HepG2 (cell line): ENCODE results near the gene ITGAV. TPM values are rescaled to one million over a fixed set of nuclear protein-coding genes. Genes with fewer than 3 reads are reported as not detected.

ENCODE experiments used
- CENPT ChIP-seq: sonication (generic); formaldehyde crosslinking; IDR thresholded peaks from 2 replicates; pipeline ENCODE4 v1.8.0; 2022; ENCODE audit warnings: low read depth, mild to moderate bottlenecking, moderate library complexity, missing genetic modification reagents
- CHD4 ChIP-seq: fragments of 200-600 bp; sonication (generic); IDR thresholded peaks from 2 replicates; pipeline ENCODE4 v1.7.0; 2017; ENCODE audit warnings: mild to moderate bottlenecking, low read length, borderline replicate concordance
- EEA1 ChIP-seq: sonication (generic); formaldehyde crosslinking; IDR thresholded peaks from 2 replicates; pipeline ENCODE4 v1.5.1; 2020; ENCODE audit warnings: mild to moderate bottlenecking, missing genetic modification reagents, borderline replicate concordance
- FOSL1 ChIP-seq: sonication (generic); formaldehyde crosslinking; IDR thresholded peaks from 2 replicates; pipeline ENCODE4 v1.9.0; 2021; ENCODE audit warnings: missing genetic modification reagents, borderline replicate concordance
- GABPA ChIP-seq, 2 experiments: IDR thresholded peaks; 2 replicates each; pipeline ENCODE4 v1.6.1; 2011 to 2016; ENCODE audit warnings: low read depth in 2 of 2, low read length in 1 of 2, missing biosample characterization in 1 of 2, missing genetic modification characterization in 1 of 2
- HDAC6 ChIP-seq: fragments of 200-600 bp; sonication (generic); IDR thresholded peaks from 2 replicates; pipeline ENCODE4 v1.7.0; 2017; ENCODE audit warnings: mild to moderate bottlenecking, antibody characterized with exemption, low read length, low read depth
- HMGA1 ChIP-seq: sonication (generic); formaldehyde crosslinking; conservative IDR thresholded peaks from 2 replicates; pipeline ENCODE4 v1.4.0; 2020; ENCODE audit warnings: missing genetic modification reagents
- HNF4G ChIP-seq, 2 experiments: sonication (generic) in 1 of 2; formaldehyde crosslinking in 1 of 2; IDR thresholded peaks; 2 replicates each; pipeline versions ENCODE4 v1.4.0 to v1.6.1; 2011 to 2020; ENCODE audit warnings: borderline replicate concordance in 2 of 2, low read depth in 2 of 2, mild to moderate bottlenecking in 2 of 2, low read length in 1 of 2, missing genetic modification reagents in 1 of 2, moderate library complexity in 1 of 2
- HNRNPUL1 ChIP-seq: fragments of 200-400 bp; formaldehyde crosslinking; IDR thresholded peaks from 2 replicates; pipeline ENCODE4 v1.6.1; 2017; ENCODE audit warnings: low read depth, mild to moderate bottlenecking, low read length, moderate library complexity
- HOMEZ ChIP-seq: IDR thresholded peaks from 2 replicates; pipeline ENCODE4 v1.6.1; 2016; ENCODE audit warnings: low read depth
- MIER2 ChIP-seq: IDR thresholded peaks from 2 replicates; pipeline ENCODE4 v1.6.1; 2016; ENCODE audit warnings: missing biosample characterization, missing genetic modification reagents
- NBN ChIP-seq: fragments of 450-650 bp; conservative IDR thresholded peaks from 2 replicates; pipeline ENCODE4 v1.6.1; 2017
- PRDM4 ChIP-seq: sonication (generic); formaldehyde crosslinking; IDR thresholded peaks from 2 replicates; pipeline ENCODE4 v1.9.0; 2021; ENCODE audit warnings: missing genetic modification reagents, borderline replicate concordance
- SUZ12 ChIP-seq: fragments of 150-350 bp; IDR thresholded peaks from 2 replicates; pipeline ENCODE4 v1.6.1; 2014; ENCODE audit warnings: low read depth, low read length
- TEAD2 ChIP-seq: sonication (generic); formaldehyde crosslinking; IDR thresholded peaks from 2 replicates; pipeline ENCODE4 v1.9.0; 2021; ENCODE audit warnings: missing genetic modification reagents
- XRCC5 ChIP-seq: fragments of 200-400 bp; formaldehyde crosslinking; optimal IDR thresholded peaks from 2 replicates; pipeline ENCODE3; 2017; ENCODE audit warnings: mild to moderate bottlenecking, low read length
- ZC3H4 ChIP-seq: sonication (generic); formaldehyde crosslinking; IDR thresholded peaks from 2 replicates; pipeline ENCODE4 v1.4.0; 2020; ENCODE audit warnings: missing genetic modification reagents, borderline replicate concordance
- ZNF317 ChIP-seq: sonication (generic); formaldehyde crosslinking; IDR thresholded peaks from 2 replicates; pipeline ENCODE4 v1.5.0; 2020; ENCODE audit warnings: mild to moderate bottlenecking, missing genetic modification reagents
- ZNF446 ChIP-seq: sonication (generic); formaldehyde crosslinking; IDR thresholded peaks from 2 replicates; pipeline ENCODE4 v1.5.0; 2020; ENCODE audit warnings: mild to moderate bottlenecking, missing genetic modification reagents
- ZNF563 ChIP-seq: sonication (generic); formaldehyde crosslinking; IDR thresholded peaks from 2 replicates; pipeline ENCODE4 v1.8.0; 2022; ENCODE audit warnings: mild to moderate bottlenecking, moderate library complexity, missing genetic modification reagents
- ZNF713 ChIP-seq: sonication (generic); formaldehyde crosslinking; IDR thresholded peaks from 2 replicates; pipeline ENCODE4 v1.4.0; 2020; ENCODE audit warnings: mild to moderate bottlenecking, missing genetic modification reagents
- ZNF788 ChIP-seq: sonication (generic); formaldehyde crosslinking; IDR thresholded peaks from 2 replicates; pipeline ENCODE4 v1.5.0; 2020; ENCODE audit warnings: mild to moderate bottlenecking, missing genetic modification reagents, borderline replicate concordance
- polyA plus RNA-seq, 8 experiments: library from polyadenylated mRNA; depleted of rRNA in 3 of 8; stranded (reverse) in 7 of 8; unstranded in 1 of 8; fragments of >200 nt; fragmentation: Illumina TruSeq in 4 of 8; extraction: Trizol in 4 of 8; gene quantifications; 2 replicates each; pipeline versions ENCODE4 v1.2.1 to v1.2.3, GENCODE V29; 2011 to 2016; ENCODE audit warnings: low read depth in 4 of 8, missing spikeins in 1 of 8, mixed read lengths in 1 of 8; ENCODE audit not compliant: insufficient read depth in 1 of 8
- total RNA-seq, 5 experiments: library from RNA; depleted of rRNA; stranded (reverse); fragments of >200 nt; fragmentation: Illumina TruSeq; extraction: Trizol; gene quantifications; 2 replicates each; pipeline ENCODE4 v1.2.3, GENCODE V29; 2016; ENCODE audit warnings: low read depth in 1 of 5

Gene ITGAV
- total and polyA plus RNA-seq, 2 of the 13 experiments (the other 11 are each of a cell fraction or from before 2014, with no cell fraction given), result 59.1 to 60.4 TPM

GRCh38 chr2:186589612-186590349 lies at the start of gene ITGAV (continued):
- TF ChIP-seq ZC3H4, result no peak
- TF ChIP-seq ZNF563 (CRISPR knock-in tag), result peak; percentile 96
- peak; percentile 97 for TF ChIP-seq ZNF788 (CRISPR knock-in tag)
- no peak; the same call in 1 of the 2 replicates for TF ChIP-seq TEAD2 (CRISPR knock-in tag)
- no peak for TF ChIP-seq PRDM4
- TF ChIP-seq NBN, result no peak
- peak; percentile 64 for TF ChIP-seq GABPA (IDR thresholded peaks at IDR 0.05; ENCODE audit: low read depth, low read length)
- TF ChIP-seq GABPA (CRISPR knock-in tag; IDR thresholded peaks at IDR 0.05; ENCODE audit: low read depth), result peak; percentile 81
- TF ChIP-seq SUZ12, result no peak
- TF ChIP-seq HMGA1, result no peak
- 0 out of 2 replicates have a peak, but pooled peaks have one; percentile 56 for TF ChIP-seq CENPT (CRISPR knock-in tag)
- TF ChIP-seq ZNF713, result no peak
- peak; percentile 93 for TF ChIP-seq XRCC5
- peak; percentile 65; the same call in 1 of the 2 replicates for TF ChIP-seq ZNF317 (CRISPR knock-in tag)
- TF ChIP-seq HNF4G (IDR thresholded peaks at IDR 0.05; ENCODE audit: borderline replicate concordance, low read depth, low read length), result no peak
- 0 out of 2 replicates have a peak, but pooled peaks have one; percentile 24 for TF ChIP-seq HNF4G (CRISPR knock-in tag; IDR thresholded peaks at IDR 0.05; ENCODE audit: borderline replicate concordance, low read depth)
- TF ChIP-seq HOMEZ (CRISPR knock-in tag), result peak; percentile 66; the same call in 1 of the 2 replicates
- TF ChIP-seq EEA1 (CRISPR knock-in tag), result no peak
- no peak for TF ChIP-seq FOSL1
- TF ChIP-seq MIER2, result no peak; the same call in 1 of the 2 replicates
- TF ChIP-seq ZNF446 (CRISPR knock-in tag), result peak; percentile 93
- peak; percentile 67 for TF ChIP-seq HNRNPUL1
- no peak for TF ChIP-seq CHD4
- TF ChIP-seq HDAC6, result no peak
